NCI-H1694 (cell line): ENCODE measurements around the gene MRAS.
A peak's percentile ranks its signal among the peaks of the same experiment; 100 is the strongest.
"Not testable (repeated sequence)": the region's sequence is repeated elsewhere in the genome, so short reads cannot be mapped to it uniquely, and the experiment has no call there.

Experiments used
- DNase-seq: peaks from one replicate; lab custom pipeline; 2025; lab: John Stamatoyannopoulos, UW

MRAS gene

DNA sequence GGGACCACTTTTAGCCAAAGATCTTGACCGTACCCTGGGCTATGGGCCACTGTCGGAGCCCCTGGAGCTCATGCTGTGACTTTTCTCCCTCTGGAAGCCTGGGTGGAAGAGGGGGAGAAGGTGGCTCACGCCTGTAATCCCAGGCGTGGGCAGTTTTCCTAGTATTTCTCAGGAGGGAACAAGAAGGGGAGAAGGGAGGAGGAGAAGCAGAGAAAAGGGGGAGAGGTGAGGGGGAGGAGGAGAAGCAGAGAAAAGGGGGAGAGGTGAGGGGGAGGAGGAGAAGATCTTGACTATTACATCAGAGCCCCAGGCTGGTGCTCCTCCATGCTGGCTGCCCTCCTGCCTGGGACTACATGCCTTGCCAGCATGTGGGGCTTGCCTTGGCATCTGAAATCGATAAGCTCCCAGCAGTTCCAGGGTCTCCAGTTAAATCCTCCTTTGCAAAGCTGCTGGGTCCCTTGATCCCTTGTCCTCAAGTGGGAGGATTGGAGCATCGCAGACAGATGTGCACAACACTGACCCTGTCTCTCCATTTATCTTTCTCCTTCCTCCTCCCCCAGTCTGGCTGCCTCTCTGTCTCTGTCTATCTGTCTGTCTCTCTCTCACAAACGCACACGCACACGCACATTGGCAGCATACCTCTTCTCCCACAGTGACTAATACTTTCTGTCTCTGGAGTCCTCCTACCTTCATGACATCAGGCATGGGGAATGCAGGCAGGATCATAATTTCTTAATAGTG lies 41.6 kb downstream of the MRAS start:
- no peak for DNase-seq

DNA sequence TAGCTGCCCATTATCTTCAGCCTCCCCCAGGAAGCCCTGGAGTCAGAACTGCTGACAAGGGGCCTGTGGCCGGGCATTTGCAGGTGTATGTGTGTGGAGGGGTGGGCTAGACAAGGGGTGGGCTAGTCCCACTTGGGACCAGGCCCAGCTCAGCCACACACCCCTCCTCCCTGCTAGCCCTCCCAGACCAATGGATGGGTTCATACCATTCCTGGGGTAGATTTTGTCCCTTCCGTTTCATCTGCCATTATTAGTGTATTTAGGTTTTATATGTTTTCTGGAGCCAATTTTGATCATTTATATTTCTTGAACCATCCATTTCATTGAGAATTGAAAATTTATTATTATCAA lies 42.2 kb downstream of the MRAS start:
- no peak for DNase-seq

- DNase-seq: no peak
Measured at GRCh38 chr3:138394156-138394555, 45.8 kb downstream of the MRAS start.

- no peak for DNase-seq
Measured at GRCh38 chr3:138394686-138395085, 46.3 kb downstream of the MRAS start.

DNA sequence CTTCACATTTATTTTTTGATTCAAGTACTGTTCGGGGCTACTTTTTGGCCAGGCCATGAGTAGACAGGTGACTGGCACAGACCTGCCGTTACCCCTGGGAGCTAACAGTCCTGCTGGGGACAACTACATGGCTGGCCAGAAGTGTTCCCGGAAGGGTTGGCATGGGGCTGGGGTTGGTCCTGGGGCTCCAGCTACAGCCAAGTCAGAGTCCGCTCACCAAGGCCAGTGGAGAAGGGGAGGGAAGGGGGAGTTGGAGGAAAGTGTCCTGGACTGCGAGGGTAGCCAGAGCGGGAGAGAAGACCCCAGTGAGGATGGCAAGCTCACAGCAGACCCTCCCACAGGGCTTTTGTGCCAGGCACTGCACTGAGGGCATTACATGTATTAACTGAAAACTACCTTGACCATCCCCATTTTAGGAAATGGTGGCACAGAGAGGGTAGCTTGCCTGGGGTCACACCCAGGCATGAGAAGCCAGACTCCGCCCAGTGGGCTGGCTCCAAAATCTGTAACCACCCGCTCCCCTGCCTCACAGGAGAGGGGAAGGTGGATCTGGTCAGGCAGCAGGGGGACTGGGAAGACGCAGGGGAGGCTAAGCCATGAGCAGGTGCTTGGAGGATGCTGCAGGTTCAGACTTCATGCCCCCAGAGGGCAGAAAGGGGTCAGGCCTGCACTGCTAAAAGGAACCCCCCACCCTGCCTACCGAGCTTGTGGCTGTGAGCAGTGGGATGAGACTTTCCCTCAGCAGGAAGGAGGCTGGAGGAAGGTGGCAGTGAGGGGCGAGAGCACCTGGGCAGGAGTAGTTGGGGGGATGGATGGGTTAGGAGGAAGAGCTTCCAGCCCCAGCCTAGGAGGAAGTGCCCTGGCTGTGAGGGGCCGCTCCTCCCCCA lies 47.7 kb downstream of the MRAS start:
- no peak for DNase-seq

DNA sequence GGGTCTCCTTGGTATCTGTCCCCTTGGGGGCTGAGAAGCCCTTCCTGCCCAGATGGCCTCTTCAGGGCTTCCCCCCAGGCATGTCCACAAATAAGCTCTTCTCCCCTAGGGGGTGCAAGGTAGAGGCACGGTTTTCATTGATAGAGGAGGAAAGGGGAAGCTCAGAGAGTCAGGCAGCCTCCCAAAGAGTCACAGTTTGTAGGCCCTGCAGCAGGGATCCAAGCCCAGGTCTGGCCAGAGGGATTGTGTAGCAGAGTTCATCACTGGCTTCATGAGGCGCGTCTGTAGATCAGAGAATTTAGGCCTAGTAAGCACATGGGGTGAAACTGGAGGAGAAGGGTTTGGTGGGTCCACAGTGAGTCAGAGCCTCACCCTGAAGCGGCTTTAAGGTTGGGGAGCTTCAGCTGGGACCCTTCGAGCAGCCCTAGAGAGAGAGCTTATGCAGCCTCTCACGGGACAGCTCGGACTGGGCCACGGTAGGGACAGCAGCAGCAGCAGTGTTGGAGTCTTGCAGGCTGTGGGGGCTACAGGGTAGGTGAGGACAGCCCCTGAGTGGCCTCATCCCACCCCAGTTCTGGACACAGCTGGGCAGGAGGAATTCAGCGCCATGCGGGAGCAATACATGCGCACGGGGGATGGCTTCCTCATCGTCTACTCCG lies 48.5 kb downstream of the MRAS start:
- no peak for DNase-seq

- no peak for DNase-seq
Measured at GRCh38 chr3:138397983-138398382, 49.6 kb downstream of the MRAS start.

- DNase-seq: no peak
Measured at GRCh38 chr3:138398791-138399575, 50.6 kb downstream of the MRAS start.

DNA sequence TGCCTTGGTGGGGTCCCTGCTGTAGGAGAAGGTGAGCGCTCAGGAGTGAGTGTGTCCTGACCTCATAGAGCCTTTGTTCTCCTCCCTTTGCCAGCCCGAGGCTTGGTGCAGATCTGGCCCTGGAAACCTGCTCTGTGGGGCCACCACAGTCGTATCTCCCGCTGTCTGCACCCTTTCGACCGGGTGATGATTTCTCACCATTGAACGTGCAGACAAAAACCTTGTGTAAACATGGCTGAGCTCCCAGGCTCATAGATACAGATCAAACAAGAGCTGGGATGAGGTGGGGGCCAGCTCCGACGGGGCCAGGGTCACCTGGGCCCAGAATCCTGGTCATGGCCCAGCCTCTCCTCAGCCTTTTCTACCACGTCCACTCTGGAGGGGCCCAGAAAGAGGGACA lies 51.4 kb downstream of the MRAS start:
- no peak for DNase-seq

GRCh38 chr3:138400651-138401070 lies 52.3 kb downstream of the MRAS start:
- DNase-seq: no peak

DNA sequence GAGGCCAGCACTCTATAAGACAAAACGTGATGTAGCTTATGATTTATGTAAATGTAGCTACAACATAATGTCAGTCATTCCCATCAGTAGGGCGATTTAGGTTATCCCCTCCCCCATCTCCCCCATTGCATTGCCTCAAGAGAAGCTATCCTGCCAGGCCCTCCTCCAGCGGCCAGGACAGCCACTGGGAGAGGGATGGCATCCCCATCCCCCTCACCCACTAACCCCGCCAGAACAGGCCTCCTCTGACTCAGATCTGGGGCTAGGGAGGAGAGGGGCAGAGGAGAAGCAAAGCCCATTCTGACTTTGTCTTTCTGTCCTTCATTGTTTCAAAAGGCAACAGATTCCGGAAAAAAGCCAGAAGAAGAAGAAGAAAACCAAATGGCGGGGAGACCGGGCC lies 53.5 kb downstream of the MRAS start:
- DNase-seq: no peak

- DNase-seq: no peak
Measured at GRCh38 chr3:138404121-138404520, 55.7 kb downstream of the MRAS start.

- no peak for DNase-seq
Measured at GRCh38 chr3:138405001-138405400, 56.6 kb downstream of the MRAS start.

DNA sequence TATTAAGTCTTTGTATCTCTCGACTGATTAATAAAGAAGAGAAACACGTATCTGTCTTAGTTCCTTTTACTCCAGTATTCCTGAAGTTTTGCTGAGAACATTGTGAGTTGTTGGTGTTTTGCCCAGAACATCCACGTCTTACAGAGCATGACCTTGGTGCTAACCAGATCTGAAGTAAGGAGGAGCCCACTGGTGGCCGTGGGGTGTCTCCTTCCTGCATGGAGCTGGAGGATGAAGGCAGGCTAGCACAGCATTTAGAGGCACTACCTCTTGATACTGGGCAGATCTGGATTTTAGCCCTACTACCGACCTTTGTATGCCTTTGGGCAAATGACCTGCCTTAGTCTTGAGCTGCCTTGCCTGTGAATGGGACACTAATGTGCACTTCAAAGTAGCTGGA lies 57.1 kb downstream of the MRAS start:
- DNase-seq: no peak

GRCh38 chr3:138406606-138407005 lies 58.2 kb downstream of the MRAS start:
- no peak for DNase-seq

DNA sequence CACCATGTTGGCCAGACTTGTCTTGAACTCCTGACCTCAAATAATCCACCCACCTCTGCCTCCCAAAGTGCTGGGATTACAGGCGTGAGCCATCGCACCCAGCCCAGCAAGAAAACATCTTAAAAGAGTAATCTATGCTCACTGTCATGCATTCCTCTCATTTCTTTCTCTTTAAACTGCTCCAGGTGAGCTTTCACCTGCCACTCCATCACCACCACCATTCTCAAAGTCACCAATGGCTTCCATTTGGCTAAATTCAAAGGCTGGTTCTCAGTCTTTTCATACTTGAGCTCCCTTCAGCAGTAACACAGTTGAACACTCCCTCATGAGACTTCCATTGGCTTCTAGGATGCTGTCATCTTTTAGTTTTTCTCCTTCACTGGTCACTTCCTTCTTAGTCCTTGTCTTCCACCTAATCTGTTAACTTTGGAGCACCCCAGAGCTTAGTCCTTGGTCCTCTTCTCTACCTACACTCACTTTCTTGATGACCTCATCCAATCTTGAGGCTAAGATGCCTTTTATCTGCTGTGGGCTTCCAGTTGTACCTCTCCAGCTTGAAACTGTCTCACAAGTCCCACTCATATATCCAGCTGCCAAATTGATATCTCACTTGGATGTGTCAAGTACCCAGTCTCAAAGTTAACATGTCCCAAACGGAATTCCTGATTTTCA lies 59.0 kb downstream of the MRAS start:
- DNase-seq: no peak

- no peak for DNase-seq
Measured at GRCh38 chr3:138408751-138409570, 60.6 kb downstream of the MRAS start.

DNA sequence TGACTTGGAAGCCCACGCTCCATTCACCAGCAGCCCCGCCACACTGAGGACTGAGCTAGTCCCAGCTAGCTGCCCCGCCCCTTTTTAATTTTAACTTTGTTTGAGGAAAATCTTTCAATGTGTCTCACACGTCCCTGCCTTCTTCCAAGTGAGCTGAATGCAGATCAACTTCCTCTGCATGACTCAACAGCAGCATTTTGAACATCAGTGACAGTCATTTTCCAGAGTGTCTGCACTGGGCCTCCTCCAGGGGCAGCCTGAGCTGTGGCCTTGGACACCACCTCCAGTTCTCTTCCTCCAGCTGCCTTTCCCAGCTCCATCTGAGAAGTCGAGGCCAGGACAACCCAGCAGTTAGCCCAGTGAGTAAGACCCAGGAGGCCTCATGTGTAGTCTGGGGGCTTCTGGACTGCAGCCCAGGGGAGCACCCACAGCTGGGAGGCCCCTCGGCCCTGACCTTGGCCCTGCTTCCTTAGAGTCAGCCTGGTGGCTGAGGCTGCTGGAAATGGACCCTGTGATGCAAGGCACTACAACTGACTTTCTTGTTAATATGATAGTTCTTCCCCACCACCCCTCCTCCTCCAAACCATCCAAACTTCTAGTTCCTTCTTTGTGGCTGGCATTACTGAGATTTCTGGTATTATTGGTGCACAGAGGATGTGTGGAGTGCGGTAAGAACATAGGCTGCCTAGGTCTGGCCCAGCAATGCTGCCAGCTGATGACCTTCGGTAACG lies 64.6 kb downstream of the MRAS start:
- DNase-seq: no peak

- not testable (repeated sequence) for DNase-seq
Measured at GRCh38 chr3:138416236-138416635, 67.9 kb downstream of the MRAS start.

GRCh38 chr3:138417559-138417982 lies 69.2 kb downstream of the MRAS start:
- DNase-seq: peak; percentile 85
